ENCODE data around the gene TMOD2.

The TMOD2 gene

GRCh38 chr15:51735228-51736010 lies 16.0 kb upstream of the TMOD2 start:
- no peaks in the 10 kb centered on the region for H3K27me3 ChIP-seq (ENCODE audit: control insufficient read depth in 5 of 5, insufficient read depth in 4 of 5, low read length in 5 of 5)
- no peak overlapping the region for H3K4me3 ChIP-seq (ENCODE audit: low read depth in 1 of 5, low read length in 5 of 5)
- H3K9me3 ChIP-seq (ENCODE audit: control insufficient read depth in 5 of 5, low read length in 5 of 5), result no peaks in the 10 kb centered on the region
- no peak overlapping the region for H3K27ac ChIP-seq (ENCODE audit: low read depth, low read length)
- H3K36me3 ChIP-seq (ENCODE audit: control insufficient read depth in 5 of 5, insufficient read depth in 5 of 5, low read length in 5 of 5), result no peaks in the 10 kb centered on the region
- H3K9ac ChIP-seq (ENCODE audit: low read length in 5 of 5), result no peak overlapping the region
- peaks cover 2 to 45% (median 32%) of the 10 kb centered on the region in 5 donors for H3K4me1 ChIP-seq (ENCODE audit: control insufficient read depth in 5 of 5, insufficient read depth in 5 of 5, low read length in 5 of 5)

- peaks cover 2 to 41% (median 29%) of the 10 kb centered on the region in 5 donors for H3K4me1 ChIP-seq (ENCODE audit: control insufficient read depth in 5 of 5, insufficient read depth in 5 of 5, low read length in 5 of 5)
- H3K27me3 ChIP-seq (ENCODE audit: control insufficient read depth in 5 of 5, insufficient read depth in 4 of 5, low read length in 5 of 5), result no peaks in the 10 kb centered on the region
- H3K9ac ChIP-seq (ENCODE audit: low read length in 5 of 5), result peak overlapping the region in 1 of 5 donors; percentile 34
- H3K36me3 ChIP-seq (ENCODE audit: control insufficient read depth in 5 of 5, insufficient read depth in 5 of 5, low read length in 5 of 5), result no peaks in the 10 kb centered on the region
- no peak overlapping the region for H3K27ac ChIP-seq (ENCODE audit: low read depth, low read length)
- H3K9me3 ChIP-seq (ENCODE audit: control insufficient read depth in 5 of 5, low read length in 5 of 5), result no peaks in the 10 kb centered on the region
- H3K4me3 ChIP-seq (ENCODE audit: low read depth in 1 of 5, low read length in 5 of 5), result peak overlapping the region in 3 of 5 donors; percentile 78 to 81 (median 80)
Measured at GRCh38 chr15:51736069-51736468, 15.3 kb upstream of the TMOD2 start.

GRCh38 chr15:51736751-51737521 lies 14.5 kb upstream of the TMOD2 start:
- Histone ChIP-seq H3K4me1 (ENCODE audit: control insufficient read depth in 5 of 5, insufficient read depth in 5 of 5, low read length in 5 of 5) (peaks cover 2 to 33% (median 21%) of the 10 kb centered on the region in 5 donors), H3K27me3 (ENCODE audit: control insufficient read depth in 5 of 5, insufficient read depth in 4 of 5, low read length in 5 of 5) (no peaks in the 10 kb centered on the region), H3K9ac (ENCODE audit: low read length in 5 of 5) (peak overlapping the region in 2 of 5 donors; percentile 34 to 62), H3K36me3 (ENCODE audit: control insufficient read depth in 5 of 5, insufficient read depth in 5 of 5, low read length in 5 of 5) (no peaks in the 10 kb centered on the region), H3K4me3 (ENCODE audit: low read depth in 1 of 5, low read length in 5 of 5) (peak overlapping the region; percentile 71 to 84 (median 80)), H3K27ac (ENCODE audit: low read depth, low read length) (no peak overlapping the region), H3K9me3 (ENCODE audit: control insufficient read depth in 5 of 5, low read length in 5 of 5) (no peaks in the 10 kb centered on the region)

GRCh38 chr15:51737522-51738305 lies 13.7 kb upstream of the TMOD2 start, which contains the start of gene LYSMD2:
Gene LYSMD2 (minus strand): TSS chr15:51737655. CDS start chr15:51737622, 33 bp downstream.
- H3K4me1 ChIP-seq (ENCODE audit: control insufficient read depth in 5 of 5, insufficient read depth in 5 of 5, low read length in 5 of 5), result peaks cover 2 to 25% (median 16%) of the 10 kb centered on the region in 5 donors

GRCh38 chr15:51738553-51738952 lies 12.8 kb upstream of the TMOD2 start:
- Histone ChIP-seq H3K4me3 (ENCODE audit: low read depth in 1 of 5, low read length in 5 of 5) (no peak overlapping the region), H3K4me1 (ENCODE audit: control insufficient read depth in 5 of 5, insufficient read depth in 5 of 5, low read length in 5 of 5) (peaks cover 2 to 24% (median 16%) of the 10 kb centered on the region in 5 donors), H3K27me3 (ENCODE audit: control insufficient read depth in 5 of 5, insufficient read depth in 4 of 5, low read length in 5 of 5) (no peaks in the 10 kb centered on the region), H3K9me3 (ENCODE audit: control insufficient read depth in 5 of 5, low read length in 5 of 5) (no peaks in the 10 kb centered on the region), H3K9ac (ENCODE audit: low read length in 5 of 5) (no peak overlapping the region), H3K27ac (ENCODE audit: low read depth, low read length) (peak overlapping the region; percentile 62), H3K36me3 (ENCODE audit: control insufficient read depth in 5 of 5, insufficient read depth in 5 of 5, low read length in 5 of 5) (no peaks in the 10 kb centered on the region)

More at GRCh38 chr15:51737522-51738305, 13.7 kb upstream of the TMOD2 start, which contains the start of gene LYSMD2:
- H3K27ac ChIP-seq (ENCODE audit: low read depth, low read length), result peak within 1 kb of the TSS; percentile 62
- no peaks in the 10 kb centered on the region for H3K36me3 ChIP-seq (ENCODE audit: control insufficient read depth in 5 of 5, insufficient read depth in 5 of 5, low read length in 5 of 5)
- peak within 1 kb of the TSS; percentile 71 to 84 (median 80) for H3K4me3 ChIP-seq (ENCODE audit: low read depth in 1 of 5, low read length in 5 of 5)
- peak within 1 kb of the TSS; percentile 38 to 83 (median 54) for H3K9ac ChIP-seq (ENCODE audit: low read length in 5 of 5)
- no peaks in the 10 kb centered on the region for H3K27me3 ChIP-seq (ENCODE audit: control insufficient read depth in 5 of 5, insufficient read depth in 4 of 5, low read length in 5 of 5)
- no peaks in the 10 kb centered on the region for H3K9me3 ChIP-seq (ENCODE audit: control insufficient read depth in 5 of 5, low read length in 5 of 5)

GRCh38 chr15:51739061-51739712 lies 12.2 kb upstream of the TMOD2 start:
- Histone ChIP-seq H3K27ac (ENCODE audit: low read depth, low read length) (no peak overlapping the region), H3K9me3 (ENCODE audit: control insufficient read depth in 5 of 5, low read length in 5 of 5) (no peaks in the 10 kb centered on the region), H3K4me1 (ENCODE audit: control insufficient read depth in 5 of 5, insufficient read depth in 5 of 5, low read length in 5 of 5) (peaks cover 2 to 23% (median 16%) of the 10 kb centered on the region in 5 donors), H3K9ac (ENCODE audit: low read length in 5 of 5) (no peak overlapping the region), H3K36me3 (ENCODE audit: control insufficient read depth in 5 of 5, insufficient read depth in 5 of 5, low read length in 5 of 5) (no peaks in the 10 kb centered on the region), H3K27me3 (ENCODE audit: control insufficient read depth in 5 of 5, insufficient read depth in 4 of 5, low read length in 5 of 5) (no peaks in the 10 kb centered on the region), H3K4me3 (ENCODE audit: low read depth in 1 of 5, low read length in 5 of 5) (no peak overlapping the region)

- Histone ChIP-seq H3K9me3 (ENCODE audit: control insufficient read depth in 5 of 5, low read length in 5 of 5) (no peaks in the 10 kb centered on the region), H3K27me3 (ENCODE audit: control insufficient read depth in 5 of 5, insufficient read depth in 4 of 5, low read length in 5 of 5) (no peaks in the 10 kb centered on the region), H3K4me3 (ENCODE audit: low read depth in 1 of 5, low read length in 5 of 5) (no peak overlapping the region), H3K4me1 (ENCODE audit: control insufficient read depth in 5 of 5, insufficient read depth in 5 of 5, low read length in 5 of 5) (peaks cover 0 to 17% (median 14%) of the 10 kb centered on the region in 5 donors), H3K27ac (ENCODE audit: low read depth, low read length) (no peak overlapping the region), H3K9ac (ENCODE audit: low read length in 5 of 5) (no peak overlapping the region), H3K36me3 (ENCODE audit: control insufficient read depth in 5 of 5, insufficient read depth in 5 of 5, low read length in 5 of 5) (no peaks in the 10 kb centered on the region)
Measured at GRCh38 chr15:51749307-51749706, 2.1 kb upstream of the TMOD2 start.

- H3K9me3 ChIP-seq (ENCODE audit: control insufficient read depth in 5 of 5, low read length in 5 of 5), result no peaks in the 10 kb centered on the region
- H3K36me3 ChIP-seq (ENCODE audit: control insufficient read depth in 5 of 5, insufficient read depth in 5 of 5, low read length in 5 of 5), result no peaks in the 10 kb centered on the region
- peaks cover 0 to 17% (median 14%) of the 10 kb centered on the region in 5 donors for H3K4me1 ChIP-seq (ENCODE audit: control insufficient read depth in 5 of 5, insufficient read depth in 5 of 5, low read length in 5 of 5)
- H3K27me3 ChIP-seq (ENCODE audit: control insufficient read depth in 5 of 5, insufficient read depth in 4 of 5, low read length in 5 of 5), result no peaks in the 10 kb centered on the region
- no peak overlapping the region for H3K4me3 ChIP-seq (ENCODE audit: low read depth in 1 of 5, low read length in 5 of 5)
- H3K9ac ChIP-seq (ENCODE audit: low read length in 5 of 5), result no peak overlapping the region
- no peak overlapping the region for H3K27ac ChIP-seq (ENCODE audit: low read depth, low read length)
Measured at GRCh38 chr15:51750186-51750585, 1.2 kb upstream of the TMOD2 start.
